Activated T-helper 1 cell treated with anti-CD3 and anti-CD28 coated beads, Interleukin-12 subunit alpha, Interleukin-12 subunit beta, Interleukin-2, Interleukin-4 antibody, amounts not matched to agents 30 ng/mL and 10 ng/mL and 1 ng/mL, durations not matched to agents 14 hours and 24 hours and 36 hours (primary cell): Measurements from ENCODE around the gene ZNF580. TPM values are rescaled to one million over a fixed set of nuclear protein-coding genes. Genes with fewer than 3 reads are reported as not detected.

Experiments
- DNase-seq: peaks from one replicate; pipeline ENCODE4 v3.0.0; 2021; ENCODE audit warnings: low spot score
- H3K27ac Mint-ChIP-seq: one replicate; pipeline ENCODE4 v1.8.0; 2021; ENCODE audit warnings: mild to moderate bottlenecking, mixed read lengths
- H3K27me3 Mint-ChIP-seq: one replicate; pipeline ENCODE4 v1.8.0; 2022; ENCODE audit warnings: mild to moderate bottlenecking, moderate library complexity, mixed read lengths; ENCODE audit not compliant: insufficient read depth
- H3K36me3 Mint-ChIP-seq: one replicate; pipeline ENCODE4 v1.8.0; 2021; ENCODE audit warnings: low read depth, mixed read lengths
- H3K4me1 Mint-ChIP-seq: one replicate; pipeline ENCODE4 v1.8.0; 2021; ENCODE audit warnings: low read depth, mixed read lengths
- H3K4me3 Mint-ChIP-seq: one replicate; pipeline ENCODE4 v1.8.0; 2021; ENCODE audit warnings: mild to moderate bottlenecking, moderate library complexity, mixed read lengths
- H3K9me3 Mint-ChIP-seq: one replicate; pipeline ENCODE4 v1.8.0; 2021; ENCODE audit warnings: mixed read lengths
- intact Hi-C: fragments of 100-400 bp; cut with micrococcal nuclease; formaldehyde crosslinking; loops from one replicate; pipeline ENCODE4 v1.15.1; 2024
- total RNA-seq: library from RNA; stranded (reverse); gene quantifications from 2 replicates; pipeline ENCODE4 v1.2.3, GENCODE V29; 2022

Gene ZNF580
- total RNA-seq, 1 donor from 2014 or later = 39.8 TPM

DNA sequence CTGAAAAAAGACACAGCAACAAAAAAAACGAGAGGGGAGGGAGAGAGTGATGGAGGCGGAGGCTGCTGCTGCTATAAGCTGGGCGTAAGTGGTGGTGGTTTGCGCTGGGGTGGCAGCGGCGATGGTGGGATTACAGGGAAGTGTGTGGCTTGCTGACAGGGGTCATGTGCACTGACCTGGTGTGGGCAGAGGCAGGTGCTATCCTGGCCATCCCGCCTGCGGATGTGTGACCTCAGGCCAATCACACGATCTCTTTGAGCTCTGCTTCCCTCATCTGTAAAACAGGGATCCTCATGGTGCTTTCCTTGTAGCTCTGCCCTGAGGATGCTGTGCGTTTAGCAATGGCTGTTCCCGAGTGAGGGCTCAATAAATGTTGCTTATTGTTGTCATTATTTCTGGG is 3.3 kb upstream of the ZNF580 start:
- peak overlapping the region; percentile 64 for H3K4me3 Mint-ChIP-seq

GRCh38 chr19:55638864-55639359 is 1.9 kb upstream of the ZNF580 start:
- peak overlapping the region; percentile 67 for H3K4me3 Mint-ChIP-seq
- H3K27me3 Mint-ChIP-seq = no peaks in the 10 kb centered on the region
- DNase-seq = peak; percentile 44
- H3K9me3 Mint-ChIP-seq = no peaks in the 10 kb centered on the region
- H3K27ac Mint-ChIP-seq = peak overlapping the region; percentile 70
- intact Hi-C loops = no loop called here
- H3K4me1 Mint-ChIP-seq = peaks cover 57% of the 10 kb centered on the region
- H3K36me3 Mint-ChIP-seq = peaks cover 40% of the 10 kb centered on the region

More for the DNA sequence above, 3.3 kb upstream of the ZNF580 start:
- DNase-seq = no peak
- peaks cover 35% of the 10 kb centered on the region for H3K36me3 Mint-ChIP-seq
- H3K9me3 Mint-ChIP-seq = no peaks in the 10 kb centered on the region
- peaks cover 56% of the 10 kb centered on the region for H3K4me1 Mint-ChIP-seq
- H3K27ac Mint-ChIP-seq = peak overlapping the region; percentile 84
- no peaks in the 10 kb centered on the region for H3K27me3 Mint-ChIP-seq
- intact Hi-C loops = no loop called here

DNA sequence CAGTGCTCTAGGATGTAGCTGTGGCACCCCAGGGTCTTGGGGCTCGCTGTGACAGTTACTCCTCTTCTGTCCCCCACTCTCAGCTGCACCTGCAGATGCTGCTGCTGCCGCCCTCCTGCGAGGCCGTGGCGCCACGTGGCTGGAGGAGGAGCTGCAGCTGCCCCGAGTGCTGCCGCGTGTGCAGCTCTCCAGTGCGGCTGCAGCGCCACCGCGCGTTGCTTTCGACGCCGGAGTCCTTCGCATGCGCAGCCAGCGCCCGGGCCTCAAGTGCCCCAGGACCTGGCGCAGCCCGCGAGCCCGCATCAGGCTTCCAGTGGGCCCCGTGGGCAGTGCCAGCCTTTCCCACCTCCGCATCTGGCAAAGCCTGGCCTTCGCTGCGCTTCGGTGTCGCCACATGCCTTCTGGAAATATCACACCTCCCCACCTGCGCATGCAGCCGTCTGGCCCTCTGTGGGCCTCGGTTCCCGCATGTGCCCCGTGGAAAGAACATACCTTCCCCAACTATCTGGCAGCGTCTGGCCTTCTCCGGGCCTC is 692 bp upstream of the ZNF580 start:
- Mint-ChIP-seq H3K27me3 (no peaks in the 10 kb centered on the region), H3K36me3 (peaks cover 39% of the 10 kb centered on the region), H3K4me1 (peaks cover 57% of the 10 kb centered on the region), H3K9me3 (no peaks in the 10 kb centered on the region), H3K27ac (peak overlapping the region; percentile 90), H3K4me3 (peak overlapping the region; percentile 83)
- intact Hi-C loops = loop anchor here (2.0 to 10.0 kb wide), 6 partner anchors 13 to 1175 kb away; partner anchors contain the start of genes KMT5C, LENG9, PPP6R1 and UBE2S
- DNase-seq = peak; percentile 62

DNA sequence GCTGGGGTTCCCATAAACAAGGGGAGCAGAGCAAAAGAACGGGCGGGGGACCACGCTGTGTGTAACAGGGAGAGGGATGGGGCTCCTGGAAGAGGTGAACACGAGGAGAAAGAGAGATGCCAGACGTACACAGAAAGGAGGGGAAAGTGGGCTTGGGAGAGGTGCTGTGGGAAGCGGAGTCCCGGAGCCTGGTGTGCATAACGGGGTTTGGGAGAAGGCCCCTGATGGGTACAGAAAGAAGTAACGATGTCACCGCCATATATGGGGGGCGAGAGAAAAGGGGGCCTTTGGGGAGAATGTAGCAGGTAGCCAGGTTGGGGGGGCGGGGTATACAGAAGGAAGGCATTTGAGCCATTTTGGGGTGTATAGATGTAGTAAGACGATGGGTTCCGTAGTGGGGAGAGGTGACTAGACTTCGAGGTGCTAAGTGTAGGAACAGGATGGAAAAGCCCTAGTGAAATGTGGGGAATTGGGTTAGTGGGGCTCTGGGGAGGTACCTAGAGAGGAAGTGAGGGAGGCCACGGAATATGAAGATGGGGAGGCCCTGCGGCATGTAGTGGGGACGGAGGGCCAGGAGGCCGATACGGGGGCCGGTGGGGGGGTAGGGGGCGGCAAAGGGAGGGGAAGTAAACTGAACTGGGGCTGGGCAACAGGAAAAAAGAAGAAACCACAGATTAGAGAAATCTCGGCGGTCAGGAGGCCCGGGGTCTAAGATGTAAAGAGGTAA is 787 bp downstream of the ZNF580 start:
- peak overlapping the region; percentile 100 for H3K4me3 Mint-ChIP-seq
- H3K27me3 Mint-ChIP-seq = no peaks in the 10 kb centered on the region
- DNase-seq = no peak
- peaks cover 49% of the 10 kb centered on the region for H3K4me1 Mint-ChIP-seq
- peak overlapping the region; percentile 99 for H3K27ac Mint-ChIP-seq
- peaks cover 34% of the 10 kb centered on the region for H3K36me3 Mint-ChIP-seq
- no peaks in the 10 kb centered on the region for H3K9me3 Mint-ChIP-seq
- intact Hi-C loops = loop anchor here (2.0 to 10.0 kb wide), 6 partner anchors 15 to 1177 kb away; partner anchors contain the start of genes KMT5C, LENG9, PPP6R1 and UBE2S

GRCh38 chr19:55642153-55643002 is 1.6 kb downstream of the ZNF580 start:
- no peaks in the 10 kb centered on the region for H3K27me3 Mint-ChIP-seq
- H3K4me3 Mint-ChIP-seq = peak overlapping the region; percentile 100
- peak overlapping the region; percentile 99 for H3K27ac Mint-ChIP-seq
- DNase-seq = no peak
- no peaks in the 10 kb centered on the region for H3K9me3 Mint-ChIP-seq
- peaks cover 36% of the 10 kb centered on the region for H3K36me3 Mint-ChIP-seq
- intact Hi-C loops = loop anchor here (1.0 to 10.0 kb wide), 9 partner anchors 7 to 1178 kb away; partner anchors contain the start of genes EPN1, KMT5C, LENG9 and PPP6R1
- H3K4me1 Mint-ChIP-seq = peaks cover 45% of the 10 kb centered on the region

DNA sequence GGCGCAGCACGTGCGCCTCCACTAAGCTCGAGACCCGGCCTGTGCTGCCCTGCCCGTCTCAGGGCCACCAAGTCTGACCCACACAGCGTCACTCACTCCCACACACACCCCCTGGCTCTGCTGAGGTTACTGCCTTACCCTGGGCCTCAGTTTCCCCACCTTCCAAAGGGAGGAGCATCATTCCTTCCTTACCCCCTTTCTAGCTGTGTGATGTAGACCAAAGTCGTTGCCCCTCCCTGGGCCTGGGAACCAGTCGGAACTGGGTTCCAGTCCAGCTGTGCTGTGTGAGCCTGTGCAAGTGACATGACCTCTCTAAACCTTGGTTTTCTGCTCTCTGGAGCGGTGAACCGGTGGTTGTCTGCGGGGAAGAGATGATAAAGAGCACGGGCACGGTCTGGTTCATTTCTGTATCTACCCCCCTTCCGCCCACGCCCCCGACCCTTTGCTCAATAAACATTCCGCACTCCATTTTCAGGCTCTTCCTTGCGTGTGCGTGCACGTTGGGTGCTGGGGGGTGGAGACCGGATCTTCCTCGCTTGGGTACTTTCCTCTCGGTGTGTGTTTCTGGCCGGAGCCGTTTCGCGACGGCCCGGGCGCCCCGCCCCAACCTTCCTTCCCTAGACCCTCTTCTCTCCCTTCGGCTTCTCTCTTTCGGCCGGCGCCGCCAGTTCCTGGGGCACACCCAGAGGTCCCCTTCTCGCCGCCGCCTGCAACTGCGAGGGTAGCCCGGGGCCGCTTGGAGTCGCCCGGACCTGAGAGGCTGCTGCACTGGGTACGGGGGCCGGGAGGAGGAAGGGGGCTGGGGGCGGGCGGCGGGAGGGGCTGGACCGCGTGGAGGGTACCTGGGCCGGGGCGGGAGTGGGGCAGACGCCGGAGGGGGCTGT is 2.4 kb downstream of the ZNF580 start, which contains the start of gene ZNF581:
TSS of gene ZNF581 (plus strand) at position 647 of the 884 bp plus-strand sequence. CDS start 923 bp downstream, outside the sequence.
- peaks cover 43% of the 10 kb centered on the region for H3K4me1 Mint-ChIP-seq
- intact Hi-C loops = loop anchor here (1.0 to 10.0 kb wide), 9 partner anchors 8 to 1178 kb away; partner anchors contain the start of genes EPN1, KMT5C, LENG9 and PPP6R1
- H3K4me3 Mint-ChIP-seq = peak within 1 kb of the TSS; percentile 100

GRCh38 chr19:55643887-55644176 is 3.0 kb downstream of the ZNF580 start:
- Mint-ChIP-seq H3K9me3 (no peaks in the 10 kb centered on the region), H3K27ac (peak overlapping the region; percentile 92), H3K36me3 (peaks cover 31% of the 10 kb centered on the region), H3K4me3 (peak overlapping the region; percentile 95), H3K27me3 (no peaks in the 10 kb centered on the region), H3K4me1 (peaks cover 42% of the 10 kb centered on the region)
- no peak for DNase-seq
- intact Hi-C loops = loop anchor here (1.0 to 10.0 kb wide), 9 partner anchors 9 to 1179 kb away; partner anchors contain the start of genes EPN1, KMT5C, LENG9 and PPP6R1

More for the DNA sequence above, 2.4 kb downstream of the ZNF580 start, which contains the start of gene ZNF581:
- Mint-ChIP-seq H3K9me3 (no peaks in the 10 kb centered on the region), H3K27me3 (no peaks in the 10 kb centered on the region), H3K27ac (peak within 1 kb of the TSS; percentile 99), H3K36me3 (peaks cover 33% of the 10 kb centered on the region)
- DNase-seq = peak; percentile 77

DNA sequence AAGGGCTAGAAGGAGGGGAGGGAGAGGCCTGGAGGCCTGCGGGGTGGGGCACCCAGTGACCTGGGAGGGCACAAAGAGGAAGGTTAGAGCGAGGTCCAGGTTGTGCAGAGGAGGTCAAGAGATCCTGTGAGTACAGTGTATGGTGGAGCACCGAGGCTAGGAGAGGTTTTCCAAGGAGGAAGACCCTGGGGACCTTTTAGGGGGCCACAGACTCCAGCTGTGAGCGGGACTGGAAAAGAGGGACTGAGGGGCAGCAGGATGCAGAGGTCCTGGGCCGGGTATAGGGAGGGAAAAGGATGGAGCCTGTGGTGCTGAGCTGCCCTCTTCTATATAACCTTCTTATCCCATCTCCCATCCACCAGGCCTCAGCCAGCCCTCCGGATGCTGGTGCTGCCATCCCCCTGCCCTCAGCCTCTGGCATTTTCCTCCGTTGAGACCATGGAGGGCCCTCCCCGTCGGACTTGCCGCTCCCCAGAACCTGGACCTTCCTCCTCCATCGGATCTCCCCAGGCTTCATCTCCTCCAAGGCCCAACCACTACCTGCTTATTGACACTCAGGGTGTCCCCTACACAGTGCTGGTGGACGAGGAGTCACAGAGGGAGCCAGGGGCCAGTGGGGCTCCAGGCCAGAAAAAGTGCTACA is 3.5 kb downstream of the ZNF580 start:
- Mint-ChIP-seq H3K4me3 (peak overlapping the region; percentile 95), H3K36me3 (peaks cover 27% of the 10 kb centered on the region), H3K9me3 (no peaks in the 10 kb centered on the region), H3K27ac (peak overlapping the region; percentile 92), H3K4me1 (peaks cover 39% of the 10 kb centered on the region), H3K27me3 (no peaks in the 10 kb centered on the region)
- DNase-seq = no peak
- intact Hi-C loops = loop anchor here (5.0 to 10.0 kb wide), 5 partner anchors 37 to 1180 kb away; partner anchors contain the start of genes KMT5C, LENG9, PPP6R1 and UBE2S

- Mint-ChIP-seq H3K4me3 (peak overlapping the region; percentile 95), H3K4me1 (peaks cover 45% of the 10 kb centered on the region), H3K27me3 (no peaks in the 10 kb centered on the region), H3K9me3 (no peaks in the 10 kb centered on the region), H3K27ac (peak overlapping the region; percentile 92), H3K36me3 (peaks cover 30% of the 10 kb centered on the region)
- intact Hi-C loops = loop anchor here (5.0 to 10.0 kb wide), 5 partner anchors 38 to 1180 kb away; partner anchors contain the start of genes KMT5C, LENG9, PPP6R1 and UBE2S
- no peak for DNase-seq
Observed at GRCh38 chr19:55644842-55645511, 4.2 kb downstream of the ZNF580 start.

- H3K36me3 Mint-ChIP-seq = peaks cover 35% of the 10 kb centered on the region
- DNase-seq = no peak
- intact Hi-C loops = loop anchor here (10.0 kb wide), 1 partner anchor 1181 kb away; the partner anchor contains the start of gene LENG9
- H3K9me3 Mint-ChIP-seq = no peaks in the 10 kb centered on the region
- H3K27ac Mint-ChIP-seq = peak overlapping the region; percentile 44
- H3K4me3 Mint-ChIP-seq = peak overlapping the region; percentile 75
- peaks cover 51% of the 10 kb centered on the region for H3K4me1 Mint-ChIP-seq
- H3K27me3 Mint-ChIP-seq = no peaks in the 10 kb centered on the region
Observed at GRCh38 chr19:55645512-55645881, 4.7 kb downstream of the ZNF580 start.
